GM23248 (cell line): ENCODE results near the gene SLC40A1.

Experiments
- EZH2 ChIP-seq: fragments of 200-600 bp; sonication (generic); IDR thresholded peaks from 2 replicates; pipeline ENCODE4 v1.6.1; 2018; ENCODE audit warnings: antibody characterized with exemption, mild to moderate bottlenecking; ENCODE audit not compliant: insufficient read depth, poor library complexity, severe bottlenecking
- EZH2phosphoT487 ChIP-seq: fragments of 200-600 bp; sonication (generic); IDR thresholded peaks from 2 replicates; pipeline ENCODE4 v1.6.1; 2018; ENCODE audit warnings: antibody characterized with exemption, moderate library complexity, mild to moderate bottlenecking, low read depth; ENCODE audit not compliant: insufficient read depth

GRCh38 chr2:189559579-189560272, 20.9 kb downstream of the SLC40A1 start:
- TF ChIP-seq EZH2 (no peak), EZH2phosphoT487 (no peak)
